HG03342 (cell line): ENCODE measurements around the gene CDH23.

ENCODE experiments used
- ATAC-seq: cut with Tn5 transposase; IDR thresholded peaks from one replicate; pipeline ENCODE4 v1.9.1; 2021; ENCODE audit warnings: mild to moderate bottlenecking, moderate library complexity; ENCODE audit not compliant: unreplicated experiment

Gene CDH23

DNA sequence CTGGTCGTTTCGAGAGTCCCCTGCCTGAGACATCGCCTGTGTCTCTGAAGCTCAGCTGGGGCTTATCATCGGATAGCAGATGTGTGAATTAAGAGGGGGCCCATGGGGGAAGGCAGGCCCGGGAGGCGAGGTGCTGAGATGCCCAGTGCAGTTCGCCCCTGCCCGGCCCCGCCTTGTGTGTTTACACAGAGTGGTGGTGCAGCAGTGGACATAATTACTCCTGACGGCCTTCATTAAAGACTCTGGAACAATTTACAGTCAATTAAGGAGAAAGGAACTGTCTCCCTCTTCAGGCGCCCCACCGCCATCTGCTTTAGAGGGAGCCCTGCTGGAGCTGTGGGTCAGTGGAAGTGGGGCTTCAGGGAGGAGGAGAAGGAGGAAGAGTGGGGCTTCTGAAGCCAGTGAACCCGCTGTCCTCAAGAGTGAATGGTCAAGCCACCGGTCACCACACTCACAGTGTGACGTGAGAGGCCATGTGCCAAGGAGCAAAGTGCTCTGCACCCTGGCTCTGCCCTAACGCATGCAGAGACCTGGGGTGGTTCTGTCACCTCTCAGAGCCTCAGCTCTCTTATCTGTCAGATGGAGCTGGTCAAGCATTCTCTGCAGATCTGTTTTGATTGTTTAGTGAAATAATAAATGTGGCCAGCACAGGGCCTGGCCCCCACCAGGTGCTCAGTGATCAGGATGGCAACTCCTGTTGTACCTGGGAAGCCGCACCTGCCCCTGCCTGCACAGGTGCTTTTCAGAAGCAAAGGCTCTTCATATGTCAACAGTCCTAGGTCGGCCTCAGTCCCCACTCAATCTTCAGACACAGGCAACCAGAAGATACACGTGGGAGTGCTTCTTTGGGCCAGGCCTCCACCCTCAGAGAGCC lies 65.6 kb downstream of the CDH23 start:
- ATAC-seq: no peak

GRCh38 chr10:71463111-71463510 lies 66.4 kb downstream of the CDH23 start:
- ATAC-seq: no peak

DNA sequence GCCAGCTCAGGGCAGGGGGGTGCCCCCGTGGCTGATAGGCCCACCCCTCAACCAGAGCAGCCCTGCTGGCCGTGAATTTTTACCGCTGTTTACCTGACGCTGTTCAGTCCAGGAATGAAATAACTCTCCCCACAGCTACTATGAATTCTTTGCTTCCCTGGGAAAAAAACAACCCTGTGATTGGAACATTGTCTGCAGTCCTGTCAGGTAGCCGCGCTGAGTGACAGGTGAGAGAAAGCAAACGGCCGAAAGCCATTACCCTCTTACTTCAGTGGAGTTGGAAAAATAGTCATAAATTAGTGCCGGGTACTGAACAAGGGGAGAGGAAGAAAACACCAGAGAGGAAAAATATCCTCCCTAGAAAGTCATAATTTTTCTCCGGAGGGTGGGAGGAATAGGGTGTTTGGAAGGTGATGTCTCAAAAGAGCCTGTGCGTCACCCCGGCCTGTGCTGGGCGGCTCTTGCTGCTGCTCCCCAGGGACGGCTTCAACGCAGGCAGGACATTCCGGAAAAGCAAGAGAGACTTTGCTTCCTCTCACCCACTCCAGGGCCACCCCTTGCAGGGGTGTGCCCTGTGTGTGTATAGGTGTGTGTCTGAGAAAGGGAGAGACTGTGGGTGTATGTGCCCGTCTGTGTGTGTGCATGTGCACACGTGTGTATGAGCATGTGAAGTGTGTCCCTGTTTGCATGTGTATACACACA lies 69.0 kb downstream of the CDH23 start:
- ATAC-seq: no peak

- ATAC-seq: no peak
Measured at GRCh38 chr10:71466330-71466729, 69.6 kb downstream of the CDH23 start.

DNA sequence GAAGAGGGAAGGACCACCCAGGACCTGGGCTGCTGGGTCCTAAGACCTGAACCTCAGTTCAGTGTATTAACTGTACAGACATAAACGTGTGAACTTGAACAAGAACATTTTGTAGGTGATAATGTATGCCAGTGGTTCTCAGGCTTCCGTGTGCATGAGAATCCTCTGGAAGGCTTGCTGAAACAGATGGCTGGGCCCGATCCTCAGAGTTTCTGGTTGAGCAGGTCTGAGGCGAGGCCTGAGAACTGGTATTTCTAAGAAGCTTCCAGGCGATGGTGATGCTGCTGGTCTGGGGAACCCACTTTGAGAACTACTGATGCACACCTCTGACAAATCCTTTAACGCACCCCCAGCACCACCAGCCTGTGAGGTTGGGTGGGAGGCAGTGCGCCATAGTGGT lies 70.4 kb downstream of the CDH23 start:
- ATAC-seq: no peak

DNA sequence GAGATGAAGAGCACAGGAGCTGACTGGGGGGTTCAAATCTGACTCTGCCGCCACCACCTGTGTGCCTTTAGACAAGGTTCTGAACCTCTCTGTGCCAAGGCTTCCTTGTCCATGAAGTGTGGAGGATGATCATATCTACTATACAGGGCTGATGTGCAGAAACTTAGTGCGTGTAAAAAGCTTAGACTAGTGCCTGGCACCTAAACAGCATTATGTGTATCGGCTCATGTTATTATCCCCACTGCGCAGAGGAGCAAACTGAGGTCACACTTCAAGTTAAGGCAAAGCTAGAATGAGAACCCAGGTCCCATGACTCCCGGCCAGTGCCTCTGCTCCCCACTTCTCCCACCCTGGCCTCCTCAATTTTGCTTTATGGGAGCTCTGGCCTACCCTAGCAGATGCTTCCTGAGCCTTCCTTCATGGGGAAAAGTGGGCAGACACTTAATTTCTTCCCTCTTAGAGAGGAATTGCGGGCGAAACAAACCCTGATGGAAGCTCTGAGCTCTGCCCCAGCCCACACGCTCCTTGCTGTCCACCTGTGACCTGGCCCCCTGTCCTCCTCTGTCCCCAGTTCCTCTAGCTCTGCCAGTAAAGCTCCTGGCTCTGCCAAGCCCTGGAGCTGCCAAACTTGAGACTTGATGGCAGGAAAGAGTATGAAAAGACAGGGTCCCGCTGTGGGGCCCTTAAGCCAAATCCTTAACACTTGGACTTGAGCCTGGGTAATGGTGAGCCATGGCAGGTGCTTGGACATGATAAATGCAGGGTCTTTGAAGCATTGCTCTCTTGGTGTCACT lies 71.0 kb downstream of the CDH23 start:
- ATAC-seq: no peak

GRCh38 chr10:71468363-71469094 lies 71.8 kb downstream of the CDH23 start:
- ATAC-seq: no peak

GRCh38 chr10:71471006-71471405 lies 74.3 kb downstream of the CDH23 start:
- no peak for ATAC-seq

GRCh38 chr10:71471957-71472365 lies 75.2 kb downstream of the CDH23 start:
- no peak for ATAC-seq

GRCh38 chr10:71472466-71472865 lies 75.7 kb downstream of the CDH23 start:
- no peak for ATAC-seq

DNA sequence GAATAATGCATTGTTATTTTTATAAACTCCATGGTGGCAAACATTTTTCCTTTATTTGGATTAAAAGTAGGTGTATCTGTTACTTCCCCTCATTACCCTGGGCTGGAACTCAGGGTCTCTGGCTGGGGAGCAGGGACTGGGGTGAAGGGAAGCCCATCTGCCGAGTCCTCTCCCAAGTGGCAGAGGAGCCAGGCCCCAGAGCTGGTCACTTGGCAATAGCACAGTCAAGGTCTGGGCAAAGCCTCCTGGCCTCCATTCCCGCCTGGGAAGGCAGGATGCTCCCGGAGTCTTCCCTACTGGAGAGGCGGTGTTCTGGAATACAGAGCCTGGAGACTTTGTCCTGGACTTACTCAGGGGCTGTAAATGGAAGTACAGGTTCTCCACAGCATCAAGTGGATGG lies 76.2 kb downstream of the CDH23 start:
- no peak for ATAC-seq

- no peak for ATAC-seq
Measured at GRCh38 chr10:71473671-71474599, 77.2 kb downstream of the CDH23 start.

DNA sequence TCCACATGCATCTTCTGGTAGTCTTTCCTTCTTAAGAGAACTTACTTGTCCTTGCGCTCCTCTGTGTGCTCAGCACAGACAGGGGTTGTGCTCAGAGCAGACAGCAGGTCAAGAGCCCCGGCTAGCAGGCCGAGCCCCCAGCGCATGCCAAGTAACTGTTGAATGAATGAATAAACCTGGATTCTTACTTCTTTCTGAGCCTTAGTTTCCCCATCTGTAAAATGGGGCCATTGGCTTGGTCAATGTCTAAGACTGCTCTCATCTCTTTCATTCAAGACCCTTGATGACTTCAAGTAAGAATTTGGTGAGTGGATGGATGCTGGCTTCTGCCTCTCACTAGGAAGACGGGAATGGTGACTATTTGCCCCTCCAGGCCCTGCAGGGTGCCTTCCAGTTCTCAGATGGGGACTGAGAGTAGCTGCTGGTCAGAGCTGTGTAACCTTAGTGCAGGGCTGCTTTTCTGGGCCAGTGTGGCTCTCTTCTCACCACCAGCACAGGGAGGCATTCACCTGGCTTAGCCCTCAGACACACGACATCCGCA lies 78.1 kb downstream of the CDH23 start:
- no peak for ATAC-seq

GRCh38 chr10:71475243-71475871 lies 78.6 kb downstream of the CDH23 start:
- ATAC-seq: no peak

GRCh38 chr10:71476228-71477011 lies 79.7 kb downstream of the CDH23 start:
- no peak for ATAC-seq

DNA sequence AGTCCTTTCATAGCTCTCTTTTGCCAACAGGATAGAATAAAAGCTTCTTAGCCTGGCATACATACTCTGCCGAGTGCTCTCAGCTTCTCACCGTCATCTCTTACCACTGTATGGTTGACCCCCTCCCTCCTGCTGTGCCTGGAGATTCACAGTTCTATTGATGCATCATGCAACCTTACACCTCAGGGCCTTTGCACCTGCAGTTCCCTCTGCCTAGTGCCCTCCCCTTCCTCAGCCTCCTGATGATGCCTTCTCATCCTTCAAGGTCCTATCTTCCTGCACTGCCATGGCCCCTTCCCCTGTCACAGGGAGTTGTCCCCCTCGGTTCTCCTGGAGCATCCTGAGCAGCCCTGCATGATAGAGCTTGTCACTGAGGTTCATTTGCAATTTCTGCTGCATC lies 81.5 kb downstream of the CDH23 start:
- no peak for ATAC-seq

- no peak for ATAC-seq
Measured at GRCh38 chr10:71478813-71479365, 82.2 kb downstream of the CDH23 start.

GRCh38 chr10:71479831-71480230 lies 83.1 kb downstream of the CDH23 start:
- no peak for ATAC-seq
